Cortex of kidney (tissue), 1 donor: Measurements from ENCODE around the gene THRAP3.

ENCODE experiments used
- DNase-seq: peaks from one replicate; lab custom pipeline; 2025; lab: John Stamatoyannopoulos, UW

Gene THRAP3

DNA sequence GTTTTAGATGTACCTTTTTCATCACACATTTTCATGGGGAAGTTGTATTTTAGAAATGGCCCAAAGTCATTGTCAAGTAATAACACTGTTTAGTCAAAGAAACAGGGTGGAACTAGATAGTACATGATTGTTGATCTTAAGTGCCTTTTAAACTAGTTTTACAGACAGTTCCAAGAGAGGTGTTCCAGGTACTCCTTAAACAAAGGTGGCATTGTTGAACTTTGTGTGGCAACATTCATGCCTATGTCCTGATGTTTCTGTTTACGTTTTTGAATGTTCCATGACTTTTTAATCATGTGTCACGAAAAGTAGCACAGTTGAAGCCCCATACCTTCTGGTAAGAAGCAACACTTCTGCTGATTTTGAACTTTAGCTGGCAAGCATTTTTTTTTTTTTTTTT, 72.8 kb downstream of the THRAP3 start:
- no peak for DNase-seq

GRCh38 chr1:36298640-36299039, 74.4 kb downstream of the THRAP3 start:
- DNase-seq, result no peak

- no peak for DNase-seq
Observed at GRCh38 chr1:36300526-36300925, 76.3 kb downstream of the THRAP3 start.

DNA sequence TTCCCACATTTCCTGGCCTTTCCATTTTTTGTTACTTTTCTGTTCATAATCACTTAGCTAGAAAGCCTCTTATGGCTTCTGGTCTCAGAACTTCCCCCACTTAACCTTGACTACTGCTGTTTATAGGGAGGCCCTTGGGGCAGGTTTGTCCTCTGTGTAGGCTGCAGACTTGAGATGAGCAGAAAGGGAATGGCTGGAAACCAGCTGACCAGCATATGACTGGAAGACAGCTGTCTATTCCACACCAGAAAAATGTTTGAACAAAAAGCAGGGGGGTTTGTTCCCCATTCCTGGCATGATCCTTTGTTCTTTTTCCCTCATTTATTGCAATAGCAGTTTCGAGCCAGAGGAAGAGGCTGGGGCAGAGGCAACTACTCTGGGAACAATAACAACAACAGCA, 77.0 kb downstream of the THRAP3 start:
- no peak for DNase-seq

DNA sequence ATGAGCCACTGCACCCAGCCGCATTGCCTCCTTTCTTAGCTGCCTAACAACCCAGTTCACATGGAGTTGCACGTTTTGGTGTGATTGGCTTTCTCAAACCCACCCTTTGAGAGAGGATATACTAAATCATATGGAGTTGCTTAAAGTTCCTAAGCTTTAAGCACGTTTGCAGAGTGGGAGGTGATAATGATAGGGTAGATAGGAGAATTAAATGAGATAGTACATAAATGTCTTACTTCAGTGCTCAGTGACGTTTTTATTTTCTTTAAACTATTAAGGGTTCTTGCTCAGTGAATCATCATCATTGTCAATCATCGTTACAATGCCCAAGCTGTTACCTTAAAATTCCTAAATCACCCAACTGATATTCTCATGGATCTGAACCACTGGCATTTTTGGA, 79.0 kb downstream of the THRAP3 start:
- DNase-seq, result no peak

- DNase-seq, result no peak
Observed at GRCh38 chr1:36303650-36304360, 79.6 kb downstream of the THRAP3 start.

DNA sequence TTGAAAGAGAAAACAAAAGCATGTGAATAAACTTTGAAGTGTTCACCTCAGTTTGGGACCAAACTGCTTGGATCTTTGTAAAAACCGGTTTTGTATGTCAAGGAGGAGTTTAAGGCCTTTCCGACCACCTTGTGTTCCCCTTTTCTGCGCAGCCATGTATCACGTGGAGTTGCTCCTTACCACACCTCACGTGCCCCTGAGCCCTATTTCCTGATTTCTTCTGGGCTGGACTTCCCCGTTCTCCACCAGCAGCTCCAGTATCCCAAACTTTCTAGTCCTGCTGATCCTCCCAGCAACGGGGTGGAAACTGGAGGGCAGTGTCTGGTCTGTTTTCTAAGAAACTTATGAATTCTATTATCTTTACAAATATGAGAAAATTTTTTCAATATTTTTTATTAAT, 80.3 kb downstream of the THRAP3 start:
- no peak for DNase-seq

DNA sequence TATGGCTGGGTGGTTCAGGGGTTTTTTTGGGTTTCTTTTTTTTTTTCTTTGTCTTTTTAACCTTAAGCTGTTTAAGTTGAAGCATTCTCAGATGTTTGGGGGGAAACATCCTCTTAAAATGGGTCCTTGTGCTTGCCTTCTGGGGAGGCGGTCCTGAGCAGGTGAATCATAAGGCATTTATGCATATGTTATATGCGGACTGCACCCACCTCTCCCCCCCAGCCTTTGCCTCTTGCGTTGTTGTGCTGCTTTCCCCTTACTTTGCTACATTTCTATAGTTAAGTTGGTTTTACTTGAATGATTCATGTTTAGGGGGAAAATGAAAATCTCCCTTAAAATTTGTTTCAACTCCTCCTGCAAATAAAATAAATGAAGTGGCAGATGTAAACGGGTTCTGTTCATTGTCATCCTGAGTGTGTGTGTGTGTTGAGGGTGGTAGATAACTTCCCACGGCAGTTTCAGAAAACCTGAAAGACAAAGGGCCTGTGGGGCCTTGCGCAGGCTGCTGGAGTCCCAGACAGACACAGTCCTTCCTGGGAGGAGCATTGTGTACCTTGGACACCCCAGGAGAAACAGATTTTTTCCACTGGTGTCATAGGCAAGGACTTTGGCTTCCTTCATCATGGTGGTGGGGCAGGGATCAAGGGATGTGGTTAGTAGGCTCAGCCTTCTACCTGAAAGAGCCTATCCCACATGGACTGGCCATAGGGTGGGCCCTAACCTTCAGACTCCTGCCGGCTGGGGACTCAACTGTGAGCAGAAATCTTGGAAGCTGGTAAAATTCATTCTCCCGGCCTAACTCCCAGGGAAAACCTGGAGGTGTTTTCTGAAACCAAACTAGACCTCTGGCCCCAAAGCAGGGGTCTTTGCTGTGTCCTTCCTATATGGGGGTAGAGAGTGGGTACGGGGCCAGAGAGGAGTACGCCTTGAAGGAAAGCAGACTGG, 81.0 kb downstream of the THRAP3 start:
- no peak for DNase-seq

- no peak for DNase-seq
Observed at GRCh38 chr1:36305915-36306209, 81.6 kb downstream of the THRAP3 start.

DNA sequence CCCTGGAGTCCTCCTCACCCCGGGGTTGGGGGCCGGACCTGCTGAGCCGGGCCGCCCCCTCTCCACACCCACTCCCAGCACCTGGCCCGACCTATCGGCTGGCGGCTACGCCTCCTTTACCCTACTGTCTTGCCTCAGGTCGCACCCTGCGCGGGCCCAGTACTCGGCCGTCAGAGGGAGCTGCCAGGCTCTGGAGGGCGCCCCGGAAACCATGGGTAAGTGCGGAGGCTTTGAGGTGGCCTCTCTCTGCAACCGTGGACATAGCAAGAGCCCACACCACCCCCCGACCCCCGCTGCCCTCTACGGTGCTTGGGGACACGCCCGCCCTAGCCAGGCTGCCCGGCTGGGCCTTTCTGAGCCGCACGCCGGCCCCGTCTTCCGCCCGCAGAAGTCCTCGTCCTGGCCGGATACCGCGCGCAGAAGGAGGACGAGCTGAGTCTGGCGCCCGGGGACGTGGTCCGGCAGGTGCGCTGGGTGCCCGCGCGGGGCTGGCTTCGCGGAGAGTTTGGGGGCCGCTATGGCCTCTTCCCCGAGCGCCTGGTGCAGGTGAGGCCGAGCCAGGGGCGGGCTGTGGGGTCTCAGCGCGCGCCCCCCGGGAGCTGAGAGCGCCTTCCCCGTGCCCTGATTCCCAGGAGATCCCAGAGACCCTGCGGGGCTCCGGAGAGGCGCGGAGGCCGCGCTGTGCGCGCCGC, 82.1 kb downstream of the THRAP3 start, which contains the start of gene SH3D21:
Gene SH3D21 (plus strand): TSS at position 159 of the 692 bp plus-strand sequence. CDS start 53 bp downstream, at position 212.
- no peak for DNase-seq

- DNase-seq, result no peak
Observed at GRCh38 chr1:36306902-36307456, 82.7 kb downstream of the THRAP3 start.

GRCh38 chr1:36307601-36308330, 83.5 kb downstream of the THRAP3 start:
- no peak for DNase-seq

DNA sequence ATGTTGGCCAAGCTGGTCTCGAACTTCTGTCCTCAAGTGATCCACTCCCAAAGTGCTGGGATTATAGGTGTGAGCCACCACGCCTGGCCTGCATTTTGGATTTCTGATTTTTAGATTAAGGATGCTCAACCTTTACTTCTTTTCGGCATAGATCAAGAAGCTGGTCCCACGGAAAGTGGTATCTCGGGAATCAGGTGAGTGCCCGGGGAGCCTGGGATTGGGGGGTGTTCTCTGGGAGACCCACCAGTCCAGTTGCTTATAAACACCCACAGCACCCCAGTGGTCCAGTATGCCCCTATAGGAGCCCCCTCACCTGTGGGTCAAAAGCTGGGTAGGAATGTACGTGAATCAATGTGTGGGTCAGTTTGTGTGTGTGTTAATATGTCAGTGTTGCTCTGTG, 85.2 kb downstream of the THRAP3 start:
- no peak for DNase-seq

GRCh38 chr1:36320291-36320761, 96.1 kb downstream of the THRAP3 start:
- DNase-seq, result no peak

DNA sequence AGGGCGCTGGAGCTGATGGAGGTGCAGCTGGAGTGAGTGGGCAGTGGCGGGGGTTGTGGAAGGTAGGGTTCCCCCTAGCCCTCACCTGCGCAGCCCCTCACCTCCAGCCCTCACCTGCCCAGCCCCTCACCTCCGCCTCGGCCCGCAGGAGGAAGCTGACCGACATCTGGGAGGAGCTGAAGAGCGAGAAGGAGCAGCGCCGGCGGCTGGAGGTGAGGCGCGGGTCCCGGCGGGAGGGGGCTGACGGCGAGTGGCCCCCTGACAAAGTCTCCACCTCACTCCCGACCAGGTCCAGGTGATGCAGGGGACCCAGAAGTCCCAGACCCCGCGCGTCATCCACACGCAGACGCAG, 96.5 kb downstream of the THRAP3 start:
- DNase-seq, result no peak

DNA sequence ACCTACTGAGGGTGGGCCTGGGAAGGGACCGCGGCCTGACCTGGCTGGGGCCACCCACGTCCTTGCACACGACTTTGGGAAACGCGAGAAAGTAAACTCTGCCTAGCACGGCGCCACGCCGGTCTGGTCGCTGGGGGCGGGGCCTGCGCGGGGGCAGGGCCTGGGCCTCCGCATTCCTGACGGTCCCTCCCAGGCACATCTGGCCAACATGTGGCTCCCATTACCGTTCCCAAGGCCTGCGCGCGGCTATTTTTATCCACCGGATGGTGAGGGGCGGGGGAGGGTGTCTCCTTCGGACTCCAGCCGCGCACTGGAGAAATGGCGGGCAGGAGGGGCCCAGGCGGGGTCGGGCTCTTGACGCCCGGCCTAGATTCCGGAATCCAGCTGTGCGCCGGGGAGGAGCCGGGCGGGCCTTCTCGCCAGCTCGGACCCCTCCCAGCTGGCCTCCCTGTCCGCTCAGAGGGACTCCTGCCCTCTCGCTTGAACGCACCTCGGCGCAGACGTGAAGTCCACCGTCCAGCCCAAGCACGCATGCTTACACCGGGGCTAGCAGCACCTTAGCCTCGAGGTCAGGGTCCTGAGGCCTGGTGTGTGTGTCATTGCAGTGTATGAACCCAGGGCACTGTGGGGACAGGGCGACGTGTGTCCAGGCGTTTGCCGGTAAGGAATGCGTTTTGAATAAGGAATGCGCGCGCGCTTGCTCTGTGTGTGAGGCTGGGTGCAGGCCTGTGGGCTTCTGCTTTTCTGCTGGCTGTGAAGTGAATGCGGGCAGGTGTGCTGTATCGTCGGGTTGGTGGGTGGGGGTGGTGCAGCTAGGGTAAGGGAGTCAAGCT, 97.1 kb downstream of the THRAP3 start:
- DNase-seq, result no peak

DNA sequence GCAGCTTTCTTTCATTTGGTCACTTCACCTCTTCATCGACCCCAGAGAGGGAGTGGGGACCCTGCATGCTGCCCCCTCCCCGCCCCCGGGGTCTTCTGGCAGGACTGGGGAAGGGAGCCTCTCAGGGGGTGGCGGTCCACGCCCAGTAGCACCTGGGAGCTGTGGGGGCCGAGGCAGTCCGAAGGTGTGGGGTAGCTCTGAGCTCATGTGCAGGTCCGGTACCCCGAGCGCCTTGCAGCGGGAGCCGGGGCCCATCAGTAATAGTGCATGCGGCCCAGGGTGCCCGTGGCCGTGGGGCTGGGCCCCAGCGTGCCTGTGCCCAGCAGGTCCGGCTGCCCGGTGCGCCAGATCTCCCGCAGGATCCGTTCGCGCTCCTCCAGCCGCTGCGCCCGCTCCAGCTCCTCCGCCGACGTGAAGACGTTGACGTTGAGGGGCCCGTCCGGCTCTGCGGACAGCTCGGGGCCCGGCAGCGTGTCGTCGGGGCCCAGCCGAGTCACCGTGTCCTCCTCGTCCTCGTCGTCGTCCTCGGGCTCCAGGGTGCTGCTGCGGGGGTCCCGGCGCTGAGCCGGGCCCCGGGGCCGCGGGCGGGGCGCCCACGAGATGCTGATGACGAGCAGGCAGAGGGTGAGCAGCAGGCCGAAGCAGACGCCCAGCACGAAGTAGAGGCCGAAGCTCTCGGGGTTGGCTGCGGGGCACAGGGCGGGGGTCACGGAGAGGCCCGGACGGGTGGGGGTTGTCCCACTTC, 98.0 kb downstream of the THRAP3 start:
- no peak for DNase-seq

DNA sequence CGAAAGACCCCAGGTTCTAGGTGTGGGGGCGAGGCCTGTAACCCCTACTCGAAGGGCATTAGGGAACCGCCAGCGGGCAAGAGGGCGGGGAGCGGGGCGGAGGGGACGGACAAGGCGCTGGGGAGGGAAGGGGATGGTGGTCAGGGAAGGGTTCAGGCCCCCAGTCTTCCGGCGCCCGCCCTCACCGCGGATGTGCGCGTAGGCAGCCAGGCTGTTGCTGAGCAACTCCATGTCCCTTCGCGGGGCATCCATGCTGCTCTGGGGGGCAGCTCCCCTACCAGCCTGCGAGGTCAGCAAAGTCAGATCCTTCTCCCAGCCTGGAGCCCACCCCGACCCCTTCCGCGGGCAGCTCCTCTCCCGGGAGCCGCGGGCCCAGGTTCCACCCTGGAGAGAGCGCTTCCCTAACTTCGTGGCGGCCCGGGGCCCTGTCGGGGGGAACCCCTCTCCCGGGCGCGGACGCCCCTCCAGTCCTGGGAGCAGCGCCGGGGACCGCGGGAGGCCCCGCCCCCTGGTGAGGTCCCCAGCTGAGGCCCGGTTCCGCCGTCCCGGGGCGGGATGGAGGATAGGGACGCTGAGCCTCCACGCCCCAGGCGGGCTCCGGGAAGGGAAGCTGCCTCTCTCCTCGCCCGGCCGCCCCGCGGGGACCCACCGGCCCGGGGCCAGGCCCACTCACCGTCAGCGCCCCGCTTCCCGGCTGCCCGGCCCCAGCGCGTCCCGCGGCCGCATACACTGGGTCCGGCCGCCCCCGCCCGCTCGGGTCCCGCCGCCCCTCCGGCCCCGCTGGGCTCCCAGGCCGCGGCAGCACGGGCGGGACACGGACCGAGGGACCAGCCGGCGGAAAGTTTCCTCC, 98.8 kb downstream of the THRAP3 start:
- DNase-seq, result no peak
